22Rv1 (cell line): ENCODE data around the gene NT5DC1.

Experiments
- ZFX ChIP-seq: fragments of 450-650 bp; IDR thresholded peaks from 2 replicates; pipeline ENCODE4 v1.6.1; 2017; ENCODE audit warnings: antibody characterized with exemption, borderline replicate concordance
- TF ChIP-seq, protein P1 (sequence below): fragments of 450-650 bp; IDR thresholded peaks from 2 replicates; pipeline ENCODE4 v1.5.1; 2017; ENCODE audit warnings: mild to moderate bottlenecking

DNA sequence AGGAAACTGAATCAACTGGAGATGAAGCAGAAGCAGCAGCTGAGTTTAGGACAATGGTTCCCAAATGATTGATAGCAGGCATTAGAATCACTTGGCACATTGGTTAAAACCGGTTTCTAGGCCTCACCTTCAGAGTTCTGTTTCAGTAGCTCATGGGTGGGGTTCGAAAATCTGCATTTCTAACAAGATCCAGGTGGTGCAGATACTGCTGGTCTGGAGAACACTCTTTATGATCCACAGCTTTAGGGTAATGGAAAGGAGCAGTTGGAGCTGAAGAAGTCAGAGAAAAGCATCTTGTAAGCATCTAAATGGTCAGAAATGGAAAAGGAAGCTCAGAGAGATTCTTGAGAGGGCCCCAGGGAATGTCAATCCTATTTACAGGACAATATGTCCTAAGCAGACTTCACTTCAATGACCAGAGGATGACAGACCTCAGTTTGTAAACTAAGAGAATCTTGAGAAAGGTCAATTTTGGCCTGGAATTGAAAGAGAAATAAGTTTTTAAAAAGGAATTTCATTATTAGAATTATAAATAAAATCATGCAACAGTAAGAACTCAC lies 170.6 kb downstream of the NT5DC1 start:
- TF ChIP-seq, protein P1, sequence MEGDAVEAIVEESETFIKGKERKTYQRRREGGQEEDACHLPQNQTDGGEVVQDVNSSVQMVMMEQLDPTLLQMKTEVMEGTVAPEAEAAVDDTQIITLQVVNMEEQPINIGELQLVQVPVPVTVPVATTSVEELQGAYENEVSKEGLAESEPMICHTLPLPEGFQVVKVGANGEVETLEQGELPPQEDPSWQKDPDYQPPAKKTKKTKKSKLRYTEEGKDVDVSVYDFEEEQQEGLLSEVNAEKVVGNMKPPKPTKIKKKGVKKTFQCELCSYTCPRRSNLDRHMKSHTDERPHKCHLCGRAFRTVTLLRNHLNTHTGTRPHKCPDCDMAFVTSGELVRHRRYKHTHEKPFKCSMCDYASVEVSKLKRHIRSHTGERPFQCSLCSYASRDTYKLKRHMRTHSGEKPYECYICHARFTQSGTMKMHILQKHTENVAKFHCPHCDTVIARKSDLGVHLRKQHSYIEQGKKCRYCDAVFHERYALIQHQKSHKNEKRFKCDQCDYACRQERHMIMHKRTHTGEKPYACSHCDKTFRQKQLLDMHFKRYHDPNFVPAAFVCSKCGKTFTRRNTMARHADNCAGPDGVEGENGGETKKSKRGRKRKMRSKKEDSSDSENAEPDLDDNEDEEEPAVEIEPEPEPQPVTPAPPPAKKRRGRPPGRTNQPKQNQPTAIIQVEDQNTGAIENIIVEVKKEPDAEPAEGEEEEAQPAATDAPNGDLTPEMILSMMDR, result no peak
- no peak for TF ChIP-seq ZFX
